SK-N-SH treated with all-trans-retinoic acid at 6 μM for 48 hours (cell line): ENCODE results near the gene NKX6-2.

Experiments used
- ATAC-seq: fragments of 200-7000 bp; cut with Tn5 transposase; 3 replicates; pipeline ENCODE4 v1.9.1; 2020; ENCODE audit warnings: mild to moderate bottlenecking, moderate library complexity
- BACH2 ChIP-seq: fragments of 250-450 bp; sonication (Bioruptor Pico); IDR thresholded peaks from 2 replicates; pipeline ENCODE4 v1.9.0; 2021; ENCODE audit warnings: mild to moderate bottlenecking, borderline replicate concordance
- CREB5 ChIP-seq: fragments of 250-450 bp; sonication (Bioruptor Pico); IDR thresholded peaks from 2 replicates; pipeline ENCODE4 v1.5.1; 2020; ENCODE audit warnings: low read depth, mild to moderate bottlenecking, moderate library complexity
- CSDC2 ChIP-seq: fragments of 250-450 bp; sonication (Bioruptor Pico); IDR thresholded peaks from 2 replicates; pipeline ENCODE4 v1.5.0; 2020; ENCODE audit warnings: mild to moderate bottlenecking, moderate library complexity
- ESRRG ChIP-seq: fragments of 250-450 bp; sonication (Bioruptor Pico); IDR thresholded peaks from 2 replicates; pipeline ENCODE4 v1.6.1; 2021; ENCODE audit warnings: mild to moderate bottlenecking
- GLIS3 ChIP-seq: fragments of 250-450 bp; sonication (Bioruptor Pico); IDR thresholded peaks from 2 replicates; pipeline ENCODE4 v1.5.0; 2020; ENCODE audit warnings: mild to moderate bottlenecking, moderate library complexity
- ISL1 ChIP-seq: fragments of 250-450 bp; sonication (Bioruptor Pico); IDR thresholded peaks from 2 replicates; pipeline ENCODE4 v2.1.2; 2022; ENCODE audit warnings: mild to moderate bottlenecking, moderate library complexity
- OSR1 ChIP-seq: fragments of 250-450 bp; sonication (Bioruptor Pico); IDR thresholded peaks from 2 replicates; pipeline ENCODE4 v1.8.0; 2022; ENCODE audit warnings: moderate library complexity, mild to moderate bottlenecking, inconsistent platforms
- PATZ1 ChIP-seq: fragments of 250-450 bp; sonication (Bioruptor Pico); IDR thresholded peaks from 2 replicates; pipeline ENCODE4 v1.8.0; 2020; ENCODE audit warnings: mild to moderate bottlenecking, moderate library complexity, borderline replicate concordance
- PPARA ChIP-seq: fragments of 250-450 bp; sonication (Bioruptor Pico); IDR thresholded peaks from 2 replicates; pipeline ENCODE4 v1.5.0; 2020; ENCODE audit warnings: mild to moderate bottlenecking, borderline replicate concordance
- RARB ChIP-seq: fragments of 250-450 bp; sonication (Bioruptor Pico); IDR thresholded peaks from 2 replicates; pipeline ENCODE4 v1.8.0; 2021; ENCODE audit warnings: mild to moderate bottlenecking, moderate library complexity
- SNAI2 ChIP-seq: fragments of 250-450 bp; sonication (Bioruptor Pico); IDR thresholded peaks from 2 replicates; pipeline ENCODE4 v1.5.0; 2020; ENCODE audit warnings: mild to moderate bottlenecking, moderate library complexity
- TCF4 ChIP-seq: fragments of 250-450 bp; sonication (Bioruptor Pico); IDR thresholded peaks from 2 replicates; pipeline ENCODE4 v1.8.0; 2021; ENCODE audit warnings: mild to moderate bottlenecking, moderate library complexity, borderline replicate concordance
- TOX ChIP-seq: fragments of 250-450 bp; sonication (Bioruptor Pico); IDR thresholded peaks from 2 replicates; pipeline ENCODE4 v1.8.0; 2021; ENCODE audit warnings: mild to moderate bottlenecking, moderate library complexity, borderline replicate concordance
- TSHZ2 ChIP-seq: fragments of 250-450 bp; sonication (Bioruptor Pico); IDR thresholded peaks from 2 replicates; pipeline ENCODE4 v1.5.0; 2020; ENCODE audit warnings: mild to moderate bottlenecking, moderate library complexity
- ZC3H10 ChIP-seq: fragments of 250-450 bp; sonication (Bioruptor Pico); IDR thresholded peaks from 2 replicates; pipeline ENCODE4 v1.5.1; 2021; ENCODE audit warnings: mild to moderate bottlenecking, moderate library complexity
- ZFP3 ChIP-seq: fragments of 250-450 bp; sonication (Bioruptor Pico); IDR thresholded peaks from 2 replicates; pipeline ENCODE4 v1.5.0; 2020; ENCODE audit warnings: mild to moderate bottlenecking, moderate library complexity
- ZFP30 ChIP-seq: fragments of 450-650 bp; formaldehyde crosslinking; IDR thresholded peaks from 2 replicates; pipeline ENCODE4 v1.5.0; 2022; ENCODE audit warnings: mild to moderate bottlenecking, moderate library complexity
- ZNF565 ChIP-seq: fragments of 450-650 bp; formaldehyde crosslinking; conservative IDR thresholded peaks from 2 replicates; pipeline ENCODE4 v1.5.0; 2020; ENCODE audit warnings: low read depth, mild to moderate bottlenecking, moderate library complexity
- ZNF70 ChIP-seq: fragments of 450-650 bp; formaldehyde crosslinking; IDR thresholded peaks from 2 replicates; pipeline ENCODE4 v1.5.0; 2020; ENCODE audit warnings: mild to moderate bottlenecking, moderate library complexity
- ZNF8 ChIP-seq: fragments of 450-650 bp; formaldehyde crosslinking; IDR thresholded peaks from 2 replicates; pipeline ENCODE4 v1.5.0; 2020; ENCODE audit warnings: mild to moderate bottlenecking, moderate library complexity
- TF ChIP-seq, protein P1 (sequence below): fragments of 250-450 bp; sonication (Bioruptor Pico); IDR thresholded peaks from 2 replicates; pipeline ENCODE4 v1.5.1; 2021; ENCODE audit warnings: mild to moderate bottlenecking, moderate library complexity
- TF ChIP-seq, protein P2 (sequence below): fragments of 250-450 bp; sonication (Bioruptor Pico); IDR thresholded peaks from 2 replicates; pipeline ENCODE4 v1.8.0; 2021; ENCODE audit warnings: low read depth, mild to moderate bottlenecking, moderate library complexity, borderline replicate concordance

NKX6-2 gene

GRCh38 chr10:132785723-132786475 is at the start of gene NKX6-2:
Gene NKX6-2, minus strand, starts transcription at chr10:132786147. Its CDS starts 199 bp downstream, at chr10:132785948.
- TF ChIP-seq ESRRG (CRISPR knock-in tag) (no peak), TSHZ2 (CRISPR knock-in tag) (no peak), ZC3H10 (CRISPR knock-in tag) (no peak), ISL1 (CRISPR knock-in tag) (no peak), ZFP3 (CRISPR knock-in tag) (no peak), BACH2 (CRISPR knock-in tag) (no peak), CREB5 (CRISPR knock-in tag) (no peak), ZNF70 (no peak), RARB (CRISPR knock-in tag) (no peak), ZNF565 (CRISPR knock-in tag) (no peak), OSR1 (CRISPR knock-in tag) (no peak), SNAI2 (no peak)
- TF ChIP-seq, protein P1, sequence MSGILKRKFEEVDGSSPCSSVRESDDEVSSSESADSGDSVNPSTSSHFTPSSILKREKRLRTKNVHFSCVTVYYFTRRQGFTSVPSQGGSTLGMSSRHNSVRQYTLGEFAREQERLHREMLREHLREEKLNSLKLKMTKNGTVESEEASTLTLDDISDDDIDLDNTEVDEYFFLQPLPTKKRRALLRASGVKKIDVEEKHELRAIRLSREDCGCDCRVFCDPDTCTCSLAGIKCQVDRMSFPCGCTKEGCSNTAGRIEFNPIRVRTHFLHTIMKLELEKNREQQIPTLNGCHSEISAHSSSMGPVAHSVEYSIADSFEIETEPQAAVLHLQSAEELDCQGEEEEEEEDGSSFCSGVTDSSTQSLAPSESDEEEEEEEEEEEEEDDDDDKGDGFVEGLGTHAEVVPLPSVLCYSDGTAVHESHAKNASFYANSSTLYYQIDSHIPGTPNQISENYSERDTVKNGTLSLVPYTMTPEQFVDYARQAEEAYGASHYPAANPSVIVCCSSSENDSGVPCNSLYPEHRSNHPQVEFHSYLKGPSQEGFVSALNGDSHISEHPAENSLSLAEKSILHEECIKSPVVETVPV (CRISPR knock-in tag): no peak

GRCh38 chr10:132834891-132835847 is 49.2 kb upstream of the NKX6-2 start:
- TF ChIP-seq, protein P2, sequence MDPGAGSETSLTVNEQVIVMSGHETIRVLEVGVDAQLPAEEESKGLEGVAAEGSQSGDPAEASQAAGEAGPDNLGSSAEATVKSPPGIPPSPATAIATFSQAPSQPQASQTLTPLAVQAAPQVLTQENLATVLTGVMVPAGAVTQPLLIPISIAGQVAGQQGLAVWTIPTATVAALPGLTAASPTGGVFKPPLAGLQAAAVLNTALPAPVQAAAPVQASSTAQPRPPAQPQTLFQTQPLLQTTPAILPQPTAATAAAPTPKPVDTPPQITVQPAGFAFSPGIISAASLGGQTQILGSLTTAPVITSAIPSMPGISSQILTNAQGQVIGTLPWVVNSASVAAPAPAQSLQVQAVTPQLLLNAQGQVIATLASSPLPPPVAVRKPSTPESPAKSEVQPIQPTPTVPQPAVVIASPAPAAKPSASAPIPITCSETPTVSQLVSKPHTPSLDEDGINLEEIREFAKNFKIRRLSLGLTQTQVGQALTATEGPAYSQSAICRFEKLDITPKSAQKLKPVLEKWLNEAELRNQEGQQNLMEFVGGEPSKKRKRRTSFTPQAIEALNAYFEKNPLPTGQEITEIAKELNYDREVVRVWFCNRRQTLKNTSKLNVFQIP (CRISPR knock-in tag): no peak
- TF ChIP-seq ZFP30 (CRISPR knock-in tag): no peak
- TF ChIP-seq, protein P1 (CRISPR knock-in tag): no peak
- no peak for TF ChIP-seq TOX (CRISPR knock-in tag)
- no peak for TF ChIP-seq RARB (CRISPR knock-in tag)
- no peak for TF ChIP-seq ZNF8 (CRISPR knock-in tag)
- no peak for TF ChIP-seq ZNF565 (CRISPR knock-in tag)
- no peak for TF ChIP-seq BACH2 (CRISPR knock-in tag)
- no peak for TF ChIP-seq TCF4 (CRISPR knock-in tag)
- TF ChIP-seq CREB5 (CRISPR knock-in tag): no peak
- TF ChIP-seq CSDC2: no peak
- TF ChIP-seq ISL1 (CRISPR knock-in tag): no peak
- TF ChIP-seq TSHZ2 (CRISPR knock-in tag): no peak
- TF ChIP-seq PPARA: no peak
- TF ChIP-seq GLIS3 (CRISPR knock-in tag): no peak
- TF ChIP-seq PATZ1 (CRISPR knock-in tag): no peak
- TF ChIP-seq, all 23 proteins: peak for 0
- ATAC-seq: no peak

More at GRCh38 chr10:132785723-132786475, at the start of gene NKX6-2:
- no peak for ATAC-seq
